HepG2 (cell line): Measurements from ENCODE around the gene UTP3. TPM values are rescaled to one million over a fixed set of nuclear protein-coding genes. Genes with fewer than 3 reads are reported as not detected.

Source experiments
- ATAC-seq: fragments of 200-7000 bp; cut with Tn5 transposase; 3 replicates; pipeline ENCODE4 v1.9.1; 2020; ENCODE audit warnings: mild to moderate bottlenecking, moderate library complexity
- BruUV-seq: library from RNA; stranded (reverse); fragments of 400-500 nt; replicated peaks from 2 replicates; lab custom pipeline; 2021; lab: Mats Ljungman, UMichigan
- CTCF ChIA-PET: fragments of 300-600 bp; formaldehyde crosslinking; extraction: SDS; loops from one replicate; lab custom pipeline; 2021; ENCODE audit warnings: low total read pairs, inconsistent platforms, low intra/inter-chr PET ratio; lab: Yijun Ruan, JAX
- POLR2A ChIA-PET: fragments of 350-600 bp; sonication (Branson Sonifier 250); formaldehyde crosslinking; loops from one replicate; lab custom pipeline; 2020; ENCODE audit warnings: antibody characterized with exemption, inconsistent platforms; lab: Yijun Ruan, JAX
- DNase-seq: peaks from one replicate; pipeline ENCODE4 v3.0.0-alpha.2; 2015; ENCODE audit warnings: low spot score
- FAIRE-seq: peaks from 3 replicates; lab custom pipeline; 2011; peaks lifted over from hg19 to GRCh38; lab: Jason Lieb, UNC
- H2AFZ ChIP-seq: one replicate; pipeline ENCODE4 v1.6.1; 2011; ENCODE audit warnings: low read length, inconsistent platforms
- H3K27ac ChIP-seq: fragments of 300-600 bp; 3 replicates; pipeline ENCODE4 v1.8.0; 2011; ENCODE audit warnings: mixed run types, mild to moderate bottlenecking, mixed read lengths, low read length, inconsistent platforms; ENCODE audit not compliant: insufficient read depth; ENCODE audit errors: extremely low read length
- H3K27me3 ChIP-seq, 2 experiments: fragments of 200-600 bp in 1 of 2; 2 replicates in 1 of 2; 3 replicates in 1 of 2; pipeline versions ENCODE4 v1.6.0 to v1.8.0; 2011; ENCODE audit warnings: low read length in 2 of 2, mild to moderate bottlenecking in 2 of 2, moderate library complexity in 2 of 2, inconsistent platforms in 1 of 2; ENCODE audit not compliant: insufficient read depth in 2 of 2, control insufficient read depth in 1 of 2
- H3K36me3 ChIP-seq, 2 experiments: fragments of 200-600 bp in 1 of 2; replicated peaks in 1 of 2; 2 replicates in 1 of 2; 3 replicates in 1 of 2; pipeline versions ENCODE4 v1.5.1 to v1.8.0; 2011; ENCODE audit warnings: low read length in 2 of 2, inconsistent platforms in 1 of 2; ENCODE audit not compliant: insufficient read depth in 2 of 2, control insufficient read depth in 1 of 2
- H3K4me1 ChIP-seq: 2 replicates; pipeline ENCODE4 v1.5.1; 2012; ENCODE audit warnings: low read length, inconsistent platforms; ENCODE audit not compliant: insufficient read depth
- H3K4me2 ChIP-seq: 2 replicates; pipeline ENCODE4 v1.6.0; 2011; ENCODE audit warnings: low read depth, low read length, inconsistent platforms
- H3K4me3 ChIP-seq, 3 experiments: fragments of 200-600 bp in 1 of 3; sonication (generic), shearing (Covaris generic) in 1 of 3; replicated peaks in 1 of 3; 2 replicates each; pipeline ENCODE4 v1.5.1; 2011 to 2016; ENCODE audit warnings: low read length in 3 of 3, inconsistent platforms in 2 of 3, low read depth in 2 of 3, mild to moderate bottlenecking in 2 of 3, control low read depth in 1 of 3, mixed read lengths in 1 of 3; ENCODE audit not compliant: insufficient read depth in 1 of 3
- H3K79me2 ChIP-seq: one replicate; pipeline ENCODE4 v1.6.1; 2011; ENCODE audit warnings: low read length, inconsistent platforms; ENCODE audit not compliant: insufficient read depth
- H3K9ac ChIP-seq: 2 replicates; pipeline ENCODE4 v1.6.0; 2011; ENCODE audit warnings: mild to moderate bottlenecking, low read depth, low read length, inconsistent platforms; ENCODE audit not compliant: insufficient read depth
- H3K9me3 ChIP-seq: 2 replicates; pipeline ENCODE4 v1.5.1; 2012; ENCODE audit warnings: mild to moderate bottlenecking, low read length
- H4K20me1 ChIP-seq: 2 replicates; pipeline ENCODE4 v1.6.0; 2011; ENCODE audit warnings: inconsistent platforms, mild to moderate bottlenecking, low read length, moderate library complexity; ENCODE audit not compliant: insufficient read depth
- PCBP2 ChIP-seq: fragments of 200-400 bp; formaldehyde crosslinking; optimal IDR thresholded peaks from 2 replicates; pipeline ENCODE3; 2018; ENCODE audit warnings: low read length, low read depth; ENCODE audit not compliant: poor library complexity, severe bottlenecking
- ZFP36L1 ChIP-seq: sonication (generic); formaldehyde crosslinking; IDR thresholded peaks from 2 replicates; pipeline ENCODE4 v1.8.0; 2022; ENCODE audit warnings: mild to moderate bottlenecking, missing genetic modification reagents, moderate library complexity
- WGBS: methylation state at CpG from one replicate; pipeline ENCODE4 v1.1.6; 2017; ENCODE audit warnings: low lambda C conversion rate; 5-methylcytosine and 5-hydroxymethylcytosine counted together
- in situ Hi-C: cut with HindIII; loops from 2 replicates; pipeline ENCODE4 v1.10.0; 2017; ENCODE audit warnings: low pct_unique_long_range_greater_than_20kb; ENCODE audit not compliant: extremely low pct_ligation_motif_present
- intact Hi-C: fragments of 100-400 bp; cut with micrococcal nuclease; formaldehyde crosslinking; loops from one replicate; pipeline ENCODE4 v1.10.0; 2022; ENCODE audit not compliant: unreplicated experiment
- polyA plus RNA-seq, 8 experiments: library from polyadenylated mRNA; depleted of rRNA in 3 of 8; stranded (reverse) in 7 of 8; unstranded in 1 of 8; fragments of >200 nt; fragmentation: Illumina TruSeq in 4 of 8; extraction: Trizol in 4 of 8; gene quantifications; 2 replicates each; pipeline versions ENCODE4 v1.2.1 to v1.2.3, GENCODE V29; 2011 to 2016; ENCODE audit warnings: low read depth in 4 of 8, missing spikeins in 1 of 8, mixed read lengths in 1 of 8; ENCODE audit not compliant: insufficient read depth in 1 of 8
- total RNA-seq, 5 experiments: library from RNA; depleted of rRNA; stranded (reverse); fragments of >200 nt; fragmentation: Illumina TruSeq; extraction: Trizol; gene quantifications; 2 replicates each; pipeline ENCODE4 v1.2.3, GENCODE V29; 2016; ENCODE audit warnings: low read depth in 1 of 5
- TF ChIP-seq, protein P1 (sequence below): sonication (generic); formaldehyde crosslinking; IDR thresholded peaks from 2 replicates; pipeline ENCODE4 v1.5.0; 2020; ENCODE audit warnings: mild to moderate bottlenecking, missing genetic modification reagents
- TF ChIP-seq, protein P2 (sequence below): sonication (generic); formaldehyde crosslinking; IDR thresholded peaks from 2 replicates; pipeline ENCODE4 v1.8.0; 2022; ENCODE audit warnings: missing genetic modification reagents, low read depth, mild to moderate bottlenecking, borderline replicate concordance

Gene UTP3
- total and polyA plus RNA-seq, 2 of the 13 experiments (the other 11 are each of a cell fraction or from before 2014, with no cell fraction given) = 6.9 to 19.5 TPM

GRCh38 chr4:70670332-70671014, 17.9 kb upstream of the UTP3 start:
- FAIRE-seq (no peak), ATAC-seq (no peak), DNase-seq (no peak)
- Histone ChIP-seq H3K4me1 (no peaks in the 10 kb centered on the region), H4K20me1 (no peaks in the 10 kb centered on the region), H3K27me3 (no peaks in the 10 kb centered on the region; a peak in 1 of 5 replicates), H3K4me2 (no peak overlapping the region), H3K9me3 (no peaks in the 10 kb centered on the region), H3K27ac (no peak overlapping the region), H3K36me3 (no peaks in the 10 kb centered on the region), H2AFZ (no peak overlapping the region), H3K4me3 (no peak overlapping the region), H3K9ac (no peak overlapping the region), H3K79me2 (no peaks in the 10 kb centered on the region)
- POLR2A ChIA-PET = no interaction called here
- TF ChIP-seq, protein P1, sequence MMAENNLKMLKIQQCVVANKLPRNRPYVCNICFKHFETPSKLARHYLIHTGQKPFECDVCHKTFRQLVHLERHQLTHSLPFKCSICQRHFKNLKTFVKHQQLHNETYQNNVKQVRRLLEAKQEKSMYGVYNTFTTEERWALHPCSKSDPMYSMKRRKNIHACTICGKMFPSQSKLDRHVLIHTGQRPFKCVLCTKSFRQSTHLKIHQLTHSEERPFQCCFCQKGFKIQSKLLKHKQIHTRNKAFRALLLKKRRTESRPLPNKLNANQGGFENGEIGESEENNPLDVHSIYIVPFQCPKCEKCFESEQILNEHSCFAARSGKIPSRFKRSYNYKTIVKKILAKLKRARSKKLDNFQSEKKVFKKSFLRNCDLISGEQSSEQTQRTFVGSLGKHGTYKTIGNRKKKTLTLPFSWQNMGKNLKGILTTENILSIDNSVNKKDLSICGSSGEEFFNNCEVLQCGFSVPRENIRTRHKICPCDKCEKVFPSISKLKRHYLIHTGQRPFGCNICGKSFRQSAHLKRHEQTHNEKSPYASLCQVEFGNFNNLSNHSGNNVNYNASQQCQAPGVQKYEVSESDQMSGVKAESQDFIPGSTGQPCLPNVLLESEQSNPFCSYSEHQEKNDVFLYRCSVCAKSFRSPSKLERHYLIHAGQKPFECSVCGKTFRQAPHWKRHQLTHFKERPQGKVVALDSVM = peak; percentile 38; the same call in 1 of the 2 replicates
- TF ChIP-seq, protein P2, sequence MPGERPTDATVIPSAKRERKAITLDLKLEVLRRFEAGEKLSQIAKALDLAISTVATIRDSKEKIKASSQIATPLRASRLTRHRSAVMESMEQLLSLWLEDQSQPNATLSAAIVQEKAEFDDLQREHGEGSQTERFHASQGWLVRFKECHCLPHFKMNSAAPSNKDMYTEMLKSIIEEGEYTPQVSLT (CRISPR knock-in tag) = no peak
- no peak for TF ChIP-seq PCBP2
- no peak for TF ChIP-seq ZFP36L1 (CRISPR knock-in tag)
- 13% methylated on average over 5 of the region's 5 CpGs for WGBS
- no TSS peak for BruUV-seq
- intact Hi-C loops (no loop called here), in situ Hi-C loops (loop anchor here (25.0 kb wide), 2 partner anchors 342 to 1042 kb away; no protein-coding TSS in a partner anchor)
- CTCF ChIA-PET = no interaction called here
